Measurements from ENCODE around the gene GLIS1.

DNA sequence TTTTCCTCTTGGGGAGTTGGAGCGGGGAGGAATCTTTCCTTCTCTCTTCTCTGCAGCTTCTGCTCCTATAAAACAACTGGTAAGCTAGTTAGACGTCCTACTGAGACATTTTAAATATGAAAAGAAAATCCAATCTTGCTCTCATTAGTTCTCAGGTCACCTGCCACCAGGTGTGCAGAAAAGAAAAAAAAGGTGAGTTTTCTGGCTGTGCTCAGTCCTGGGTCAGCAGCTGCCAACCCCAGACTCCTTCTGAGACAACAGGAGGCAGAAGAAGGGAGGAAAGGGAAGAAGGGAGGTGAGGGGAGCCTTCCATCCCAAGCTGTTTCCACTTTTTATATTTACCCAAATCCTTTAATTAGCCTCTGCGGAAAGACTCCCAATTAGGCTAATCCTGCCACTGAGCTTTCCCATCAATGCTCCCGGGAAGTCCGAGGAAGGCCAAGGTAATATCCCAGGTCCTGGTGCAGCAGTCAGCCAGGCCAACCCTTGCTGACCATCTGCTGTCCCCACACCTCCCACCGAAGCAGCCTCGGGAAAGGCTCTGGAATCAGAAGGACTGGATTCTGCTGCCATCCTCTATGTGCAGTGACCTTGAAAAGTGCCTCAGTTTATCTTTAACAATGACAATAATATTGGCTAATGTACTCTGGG, 33.4 kb downstream of the GLIS1 start:
- TF ChIP-seq, protein P1, sequence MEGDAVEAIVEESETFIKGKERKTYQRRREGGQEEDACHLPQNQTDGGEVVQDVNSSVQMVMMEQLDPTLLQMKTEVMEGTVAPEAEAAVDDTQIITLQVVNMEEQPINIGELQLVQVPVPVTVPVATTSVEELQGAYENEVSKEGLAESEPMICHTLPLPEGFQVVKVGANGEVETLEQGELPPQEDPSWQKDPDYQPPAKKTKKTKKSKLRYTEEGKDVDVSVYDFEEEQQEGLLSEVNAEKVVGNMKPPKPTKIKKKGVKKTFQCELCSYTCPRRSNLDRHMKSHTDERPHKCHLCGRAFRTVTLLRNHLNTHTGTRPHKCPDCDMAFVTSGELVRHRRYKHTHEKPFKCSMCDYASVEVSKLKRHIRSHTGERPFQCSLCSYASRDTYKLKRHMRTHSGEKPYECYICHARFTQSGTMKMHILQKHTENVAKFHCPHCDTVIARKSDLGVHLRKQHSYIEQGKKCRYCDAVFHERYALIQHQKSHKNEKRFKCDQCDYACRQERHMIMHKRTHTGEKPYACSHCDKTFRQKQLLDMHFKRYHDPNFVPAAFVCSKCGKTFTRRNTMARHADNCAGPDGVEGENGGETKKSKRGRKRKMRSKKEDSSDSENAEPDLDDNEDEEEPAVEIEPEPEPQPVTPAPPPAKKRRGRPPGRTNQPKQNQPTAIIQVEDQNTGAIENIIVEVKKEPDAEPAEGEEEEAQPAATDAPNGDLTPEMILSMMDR (conservative IDR thresholded peaks at IDR 0.05) = no peak
- no peak for TF ChIP-seq EZH2 (IDR thresholded peaks at IDR 0.05; ENCODE audit: low read depth)

Measured in PC-9 (cell line).